ENCODE measurements around the gene RAP1GDS1.

DNA sequence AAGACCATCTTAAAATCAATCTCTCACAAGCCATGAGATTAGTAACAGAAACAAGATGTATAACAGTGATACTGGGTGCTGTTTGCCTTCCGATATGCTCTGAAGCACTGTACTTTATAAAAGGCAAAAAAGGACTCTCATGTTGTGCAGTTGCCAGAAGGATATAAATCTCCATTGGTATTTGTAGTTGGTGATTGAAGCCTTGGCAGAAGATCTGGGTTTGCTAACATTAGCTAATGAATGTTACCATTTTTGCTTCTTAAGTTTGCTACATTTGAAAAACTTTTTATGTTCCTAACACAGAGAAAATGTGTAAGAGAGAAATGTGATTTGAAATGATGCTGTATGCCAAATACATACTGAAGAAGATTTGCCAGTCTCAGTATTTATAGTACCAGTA is 44.4 kb downstream of the RAP1GDS1 start:
- TF ChIP-seq, protein P1, sequence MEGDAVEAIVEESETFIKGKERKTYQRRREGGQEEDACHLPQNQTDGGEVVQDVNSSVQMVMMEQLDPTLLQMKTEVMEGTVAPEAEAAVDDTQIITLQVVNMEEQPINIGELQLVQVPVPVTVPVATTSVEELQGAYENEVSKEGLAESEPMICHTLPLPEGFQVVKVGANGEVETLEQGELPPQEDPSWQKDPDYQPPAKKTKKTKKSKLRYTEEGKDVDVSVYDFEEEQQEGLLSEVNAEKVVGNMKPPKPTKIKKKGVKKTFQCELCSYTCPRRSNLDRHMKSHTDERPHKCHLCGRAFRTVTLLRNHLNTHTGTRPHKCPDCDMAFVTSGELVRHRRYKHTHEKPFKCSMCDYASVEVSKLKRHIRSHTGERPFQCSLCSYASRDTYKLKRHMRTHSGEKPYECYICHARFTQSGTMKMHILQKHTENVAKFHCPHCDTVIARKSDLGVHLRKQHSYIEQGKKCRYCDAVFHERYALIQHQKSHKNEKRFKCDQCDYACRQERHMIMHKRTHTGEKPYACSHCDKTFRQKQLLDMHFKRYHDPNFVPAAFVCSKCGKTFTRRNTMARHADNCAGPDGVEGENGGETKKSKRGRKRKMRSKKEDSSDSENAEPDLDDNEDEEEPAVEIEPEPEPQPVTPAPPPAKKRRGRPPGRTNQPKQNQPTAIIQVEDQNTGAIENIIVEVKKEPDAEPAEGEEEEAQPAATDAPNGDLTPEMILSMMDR (IDR thresholded peaks at IDR 0.05): no peak
- TF ChIP-seq POLR2A (IDR thresholded peaks at IDR 0.05): no peak

All from adrenal gland (tissue), 5 donors.